IgD-negative memory B cell (primary cell): ENCODE measurements around the gene PANK2. TPM values are rescaled to one million over a fixed set of nuclear protein-coding genes. Genes with fewer than 3 reads are reported as not detected.
"Not testable (repeated sequence)": the region's sequence is repeated elsewhere in the genome, so short reads cannot be mapped to it uniquely, and the experiment has no call there.

Experiments
- H3K27ac Mint-ChIP-seq, 3 donors: one replicate each; pipeline ENCODE4 v1.8.0; 2020 to 2022; ENCODE audit warnings: mild to moderate bottlenecking in 3 of 3, mixed read lengths in 3 of 3, moderate library complexity in 1 of 3
- H3K27me3 Mint-ChIP-seq: one replicate; pipeline ENCODE4 v1.8.0; 2021; ENCODE audit warnings: mixed read lengths
- H3K36me3 Mint-ChIP-seq: one replicate; pipeline ENCODE4 v1.8.0; 2020; ENCODE audit warnings: mild to moderate bottlenecking, mixed read lengths
- H3K4me1 Mint-ChIP-seq, 3 donors: one replicate each; pipeline ENCODE4 v1.8.0; 2020 to 2022; ENCODE audit warnings: mixed read lengths in 3 of 3, mild to moderate bottlenecking in 1 of 3
- H3K4me3 Mint-ChIP-seq, 4 donors: one replicate each; pipeline ENCODE4 v1.8.0; 2020 to 2022; ENCODE audit warnings: mild to moderate bottlenecking in 4 of 4, mixed read lengths in 4 of 4, moderate library complexity in 3 of 4
- H3K9me3 Mint-ChIP-seq, 3 donors: one replicate each; pipeline ENCODE4 v1.8.0; 2020 to 2021; ENCODE audit warnings: mixed read lengths in 3 of 3, mild to moderate bottlenecking in 1 of 3
- polyA plus RNA-seq: library from polyadenylated mRNA; unstranded; fragments of 300-500 nt; fragmentation: Illumina TruSeq; gene quantifications from one replicate; pipeline ENCODE4 v1.2.3, GENCODE V29; 2021

The PANK2 gene
- polyA plus RNA-seq, 1 donor from 2014 or later = 55.9 TPM

DNA sequence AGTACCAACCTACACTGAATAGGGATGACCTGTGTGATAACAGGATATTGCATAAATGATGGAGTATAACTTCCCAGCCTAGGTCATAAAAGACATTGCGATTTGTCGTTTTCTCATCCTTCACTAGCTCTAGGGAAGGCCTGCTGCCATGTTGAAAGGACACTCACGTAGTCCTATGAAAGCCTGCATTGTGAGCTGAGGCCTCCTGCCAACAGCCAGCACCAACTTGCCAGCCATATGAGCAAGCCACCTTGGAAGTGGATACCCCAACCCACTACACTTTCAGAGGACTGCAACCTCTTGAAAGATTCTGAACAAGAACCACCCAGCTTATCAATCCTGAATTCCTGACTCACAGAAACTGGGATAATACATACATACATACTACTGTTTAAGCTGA is 3.5 kb upstream of the PANK2 start:
- Mint-ChIP-seq H3K36me3 (no peaks in the 10 kb centered on the region), H3K9me3 (no peaks in the 10 kb centered on the region), H3K4me3 (peak overlapping the region in 1 of 4 donors; percentile 86), H3K27me3 (no peaks in the 10 kb centered on the region), H3K4me1 (peaks cover 15 to 24% (median 18%) of the 10 kb centered on the region in 3 donors), H3K27ac (peak overlapping the region in 1 of 3 donors; percentile 43)

DNA sequence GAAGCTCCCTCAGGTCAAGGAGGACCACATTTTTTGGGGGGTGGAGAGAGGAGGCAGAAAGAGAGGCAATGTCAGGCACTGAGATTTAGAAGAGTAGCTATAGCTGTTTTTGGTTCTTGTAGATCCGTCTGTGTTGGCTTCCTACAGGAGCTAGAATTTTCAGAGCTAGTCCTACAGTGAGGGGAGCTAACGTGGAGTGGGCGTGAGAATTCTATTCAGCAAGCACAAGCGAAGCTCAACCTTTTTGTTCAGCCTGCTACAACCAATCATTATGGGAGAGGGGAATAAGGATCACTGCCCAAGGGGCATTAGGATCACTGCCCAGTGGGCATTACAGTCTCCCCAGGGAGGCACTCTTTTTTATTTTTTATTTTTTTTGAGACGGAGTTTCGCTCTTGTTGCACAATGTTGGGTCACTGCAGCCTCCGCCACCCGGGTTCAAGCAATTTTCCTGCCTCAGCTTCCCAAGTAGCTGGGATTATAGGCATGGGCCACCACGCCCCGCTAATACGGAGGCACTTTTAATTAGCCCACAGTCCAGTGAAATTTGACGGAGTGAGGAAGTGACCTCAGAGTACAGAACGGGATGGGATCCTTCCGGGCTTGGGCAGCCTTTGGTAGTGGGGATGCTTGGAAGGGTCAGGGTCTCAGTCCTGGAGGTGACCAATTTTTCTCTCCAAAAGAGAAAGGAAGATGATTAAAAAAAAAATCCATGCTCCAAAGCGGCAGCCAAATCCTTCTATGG is 1.1 kb upstream of the PANK2 start:
- Mint-ChIP-seq H3K4me1 (peaks cover 33 to 42% (median 36%) of the 10 kb centered on the region in 3 donors), H3K4me3 (peak overlapping the region; percentile 91 to 97 (median 94)), H3K27ac (peak overlapping the region; percentile 66 to 96 (median 92)), H3K9me3 (no peaks in the 10 kb centered on the region), H3K36me3 (no peaks in the 10 kb centered on the region), H3K27me3 (no peaks in the 10 kb centered on the region)

DNA sequence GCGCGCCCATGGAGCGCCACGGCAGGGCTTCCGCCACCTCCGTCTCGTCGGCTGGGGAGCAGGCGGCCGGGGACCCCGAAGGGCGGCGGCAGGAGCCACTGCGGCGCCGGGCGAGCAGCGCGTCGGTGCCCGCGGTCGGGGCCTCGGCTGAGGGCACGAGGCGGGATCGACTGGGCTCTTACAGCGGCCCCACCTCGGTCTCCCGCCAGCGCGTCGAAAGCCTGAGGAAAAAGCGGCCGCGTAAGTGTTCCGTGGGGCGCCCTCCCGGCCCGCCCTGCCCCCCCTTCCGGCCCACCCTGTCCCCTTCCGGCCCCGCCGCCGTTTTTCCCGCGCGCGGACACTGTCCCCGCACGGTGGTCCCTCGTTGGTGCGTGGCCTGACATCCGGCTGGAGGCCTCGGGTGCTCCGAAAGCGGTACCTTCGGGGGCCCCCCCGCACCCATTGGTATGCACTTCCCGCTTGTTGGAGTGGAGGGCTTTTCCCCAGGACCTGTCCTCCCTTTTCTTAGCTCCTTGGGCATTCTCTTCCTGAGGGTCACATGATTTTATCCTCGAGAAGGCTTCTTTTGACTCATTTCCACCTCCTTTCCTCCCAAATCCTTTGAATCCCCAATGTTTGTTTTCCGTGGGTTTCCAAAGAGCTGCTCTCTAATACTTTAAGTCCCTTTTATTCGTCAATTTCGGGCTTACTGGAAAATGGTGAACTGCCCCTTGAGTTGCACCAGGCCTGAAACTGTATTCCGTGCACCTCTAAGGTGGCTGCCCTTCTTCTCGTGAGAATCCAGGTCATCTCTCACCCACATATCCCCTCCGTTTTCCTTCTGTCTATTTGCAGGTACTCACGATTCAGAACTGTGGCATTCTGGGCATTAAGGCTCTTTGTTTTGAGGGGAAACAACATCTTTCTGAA is 556 bp downstream of the PANK2 start:
- peak overlapping the region; percentile 98 to 99 (median 98) for H3K4me3 Mint-ChIP-seq
- peaks cover under 1% of the 10 kb centered on the region for H3K36me3 Mint-ChIP-seq
- H3K27ac Mint-ChIP-seq = peak overlapping the region; percentile 96 to 97 (median 96)
- no peaks in the 10 kb centered on the region for H3K27me3 Mint-ChIP-seq
- H3K4me1 Mint-ChIP-seq = peaks cover 42 to 51% (median 43%) of the 10 kb centered on the region in 3 donors
- H3K9me3 Mint-ChIP-seq = no peaks in the 10 kb centered on the region

DNA sequence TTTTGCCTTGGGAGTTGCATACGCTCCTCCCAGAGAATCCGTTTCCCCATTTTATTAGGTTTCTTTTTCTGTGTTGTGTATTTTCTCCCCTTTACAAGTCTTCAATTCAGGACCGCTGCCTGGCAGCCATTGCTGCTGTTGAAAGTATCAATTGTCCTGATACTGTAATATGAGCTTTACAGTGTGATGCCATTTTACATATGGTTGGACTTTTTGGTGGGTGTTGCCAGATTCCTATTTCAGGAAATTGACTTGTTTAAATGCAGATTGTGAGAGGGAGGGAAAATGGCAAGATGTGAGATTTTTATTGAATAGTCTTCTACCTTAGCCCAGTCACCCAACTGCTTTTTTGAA is 1.2 kb downstream of the PANK2 start:
- Mint-ChIP-seq H3K27me3 (no peaks in the 10 kb centered on the region), H3K9me3 (no peaks in the 10 kb centered on the region), H3K36me3 (peaks cover 2% of the 10 kb centered on the region), H3K4me3 (peak overlapping the region; percentile 98 to 99 (median 98)), H3K27ac (peak overlapping the region; percentile 95 to 97 (median 96)), H3K4me1 (peaks cover 44 to 55% (median 48%) of the 10 kb centered on the region in 3 donors)

DNA sequence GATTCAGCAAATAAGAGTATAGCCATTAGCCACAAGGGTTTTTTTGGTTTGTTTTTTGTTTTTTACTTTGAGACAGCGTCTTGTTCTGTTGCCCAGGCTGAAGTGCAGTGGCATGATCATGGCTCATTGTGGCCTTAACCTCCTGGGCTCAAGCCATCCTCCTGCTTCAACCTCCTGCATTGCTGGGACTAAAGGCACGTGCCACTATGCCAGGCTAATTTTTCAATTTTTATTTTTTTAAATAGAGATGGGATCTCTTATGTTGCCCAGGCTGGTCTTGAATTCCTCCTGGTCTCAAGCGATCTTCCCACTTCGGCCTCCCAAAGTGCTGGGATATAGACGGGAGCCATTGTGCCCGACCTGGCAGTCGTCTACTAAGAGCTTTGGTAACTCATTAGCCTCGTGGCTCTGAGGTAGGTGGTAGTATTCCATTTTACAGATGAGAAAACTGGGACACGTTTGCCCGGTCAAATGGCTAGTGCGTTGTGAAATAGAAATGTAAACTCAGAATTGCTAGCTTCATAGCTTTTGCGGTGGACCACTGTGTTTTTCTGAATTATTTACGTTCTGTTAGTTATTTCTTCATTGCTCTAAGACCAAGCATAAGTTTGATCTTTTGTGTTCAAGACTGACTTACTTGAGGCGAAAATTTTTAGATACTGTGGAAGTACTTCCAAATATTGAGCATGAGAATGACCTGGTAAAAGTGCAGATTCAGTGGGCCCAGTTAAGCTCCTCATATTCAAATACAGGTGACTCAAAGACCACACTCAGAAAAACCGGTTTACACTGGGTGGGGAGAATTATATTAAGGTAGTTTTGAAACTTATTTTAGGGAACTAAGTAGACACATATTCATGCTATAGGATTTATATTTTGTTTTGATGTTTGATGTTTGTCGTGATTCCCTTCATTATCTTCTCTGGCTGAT is 2.1 kb downstream of the PANK2 start:
- Mint-ChIP-seq H3K9me3 (no peaks in the 10 kb centered on the region), H3K27ac (peak overlapping the region; percentile 95 to 97 (median 96)), H3K4me1 (peaks cover 48 to 59% (median 53%) of the 10 kb centered on the region in 3 donors), H3K27me3 (no peaks in the 10 kb centered on the region), H3K4me3 (peak overlapping the region; percentile 98 to 99 (median 98)), H3K36me3 (peaks cover 2% of the 10 kb centered on the region)

DNA sequence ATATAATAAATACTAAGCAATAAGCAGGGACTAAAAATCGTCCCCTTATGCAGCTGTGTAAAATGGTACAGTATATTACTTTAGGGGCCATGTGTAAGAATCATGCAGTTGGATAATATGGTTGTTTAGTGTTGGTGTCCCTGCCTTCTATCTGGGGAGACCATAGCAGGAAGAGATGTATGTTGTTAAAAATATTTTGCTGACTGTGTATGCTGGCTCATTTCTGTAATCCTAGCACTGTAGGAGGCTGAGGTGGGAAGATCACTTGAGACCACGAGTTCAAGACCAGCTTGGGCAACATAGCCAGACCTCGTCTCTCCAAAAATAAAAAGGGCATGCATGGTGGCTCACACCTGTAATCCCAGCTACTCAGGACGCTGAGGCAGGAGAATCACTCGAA is 5.6 kb downstream of the PANK2 start:
- Mint-ChIP-seq H3K4me3 (peak overlapping the region; percentile 3 to 65 (median 28)), H3K27me3 (no peaks in the 10 kb centered on the region), H3K9me3 (no peaks in the 10 kb centered on the region), H3K36me3 (peaks cover 2% of the 10 kb centered on the region), H3K27ac (peak overlapping the region; percentile 12 to 48 (median 18)), H3K4me1 (peaks cover 54 to 62% (median 55%) of the 10 kb centered on the region in 3 donors)

DNA sequence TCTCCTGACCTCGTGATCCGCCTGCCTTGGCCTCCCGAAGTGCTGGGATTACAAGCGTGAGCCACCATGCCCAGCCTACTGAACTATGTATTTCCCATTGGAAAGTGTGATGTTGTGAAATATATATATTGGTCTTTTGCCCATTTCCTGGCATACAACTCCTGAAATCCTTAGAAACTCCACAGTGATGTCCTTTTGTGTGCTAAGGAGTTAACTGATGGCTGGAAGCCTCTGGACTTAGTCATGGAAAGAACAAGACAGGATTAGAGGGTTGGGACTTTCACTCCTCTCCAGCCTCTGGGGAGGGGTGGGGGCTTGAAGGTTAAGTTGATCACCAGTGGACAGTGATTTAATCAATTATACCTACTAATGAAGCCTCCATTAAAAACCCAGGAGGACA is 7.1 kb downstream of the PANK2 start:
- Mint-ChIP-seq H3K27me3 (no peaks in the 10 kb centered on the region), H3K4me3 (peak overlapping the region in 2 of 4 donors; percentile 74 to 86), H3K27ac (peak overlapping the region in 1 of 3 donors; percentile 58), H3K4me1 (peaks cover 54 to 61% (median 55%) of the 10 kb centered on the region in 3 donors), H3K36me3 (peaks cover 6% of the 10 kb centered on the region), H3K9me3 (no peaks in the 10 kb centered on the region)

DNA sequence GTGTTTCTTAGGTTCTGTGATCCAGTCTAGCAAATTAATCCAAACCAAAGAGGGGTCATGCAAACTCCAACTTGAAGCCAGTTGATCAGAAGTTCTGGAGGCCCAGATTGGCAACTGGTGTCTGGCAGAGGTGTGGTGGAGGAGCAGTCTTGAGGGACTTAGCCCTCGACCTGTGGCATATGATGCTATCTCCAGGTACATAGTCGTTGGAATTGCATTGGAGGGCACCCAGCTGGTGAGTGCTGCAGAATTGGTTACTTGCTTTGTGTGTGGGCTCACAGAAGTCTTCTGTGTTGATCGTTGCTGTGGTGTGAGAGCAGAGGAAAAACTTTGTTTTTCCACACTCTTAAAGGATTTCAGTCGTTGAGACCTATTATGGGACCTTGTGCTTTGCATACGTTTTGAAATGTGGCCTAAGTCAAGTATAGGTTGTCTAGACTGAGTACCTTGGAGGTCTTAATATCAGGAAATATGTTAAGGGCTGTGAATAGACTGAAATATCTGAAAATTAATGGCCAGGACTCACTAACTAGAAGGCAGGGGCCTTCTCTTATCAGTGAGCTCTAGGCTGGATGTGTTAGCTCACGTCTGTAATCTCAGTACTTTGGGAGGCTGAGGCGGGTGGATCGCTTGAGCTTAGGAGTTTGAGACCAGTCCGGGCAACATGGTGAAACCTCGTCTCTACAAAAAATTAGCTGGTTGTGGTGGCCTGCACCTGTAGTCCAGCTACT is 7.8 kb downstream of the PANK2 start:
- Mint-ChIP-seq H3K4me3 (peak overlapping the region; percentile 2 to 86 (median 58)), H3K9me3 (no peaks in the 10 kb centered on the region), H3K4me1 (peaks cover 54 to 61% (median 55%) of the 10 kb centered on the region in 3 donors), H3K27me3 (no peaks in the 10 kb centered on the region), H3K27ac (peak overlapping the region; percentile 12 to 90 (median 82)), H3K36me3 (peaks cover 6% of the 10 kb centered on the region)

DNA sequence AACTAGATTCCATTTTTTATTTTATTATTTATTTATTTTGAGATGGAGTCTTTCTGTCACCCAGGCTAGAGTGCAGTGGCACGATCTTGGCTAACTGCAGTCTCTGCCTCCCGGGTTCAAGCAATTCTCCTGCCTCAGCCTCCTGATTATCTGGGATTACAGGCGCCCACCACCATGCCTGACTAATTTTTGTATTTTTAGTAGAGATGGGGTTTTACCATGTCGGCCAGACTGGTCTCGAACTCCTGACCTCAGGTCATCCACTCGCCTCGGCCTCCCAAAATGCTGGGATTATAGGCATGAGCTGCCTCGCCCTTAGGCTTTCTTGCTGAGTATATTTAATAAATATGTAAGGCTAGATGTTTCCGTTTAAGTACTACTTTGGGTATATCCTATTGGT is 9.0 kb downstream of the PANK2 start:
- peaks cover 52 to 62% (median 53%) of the 10 kb centered on the region in 3 donors for H3K4me1 Mint-ChIP-seq
- H3K36me3 Mint-ChIP-seq, H3K9me3 Mint-ChIP-seq, H3K27me3 Mint-ChIP-seq: not testable (repeated sequence)
- H3K4me3 Mint-ChIP-seq = peak overlapping the region in 1 of 4 donors; percentile 55
- H3K27ac Mint-ChIP-seq = peak overlapping the region in 1 of 3 donors; percentile 90

DNA sequence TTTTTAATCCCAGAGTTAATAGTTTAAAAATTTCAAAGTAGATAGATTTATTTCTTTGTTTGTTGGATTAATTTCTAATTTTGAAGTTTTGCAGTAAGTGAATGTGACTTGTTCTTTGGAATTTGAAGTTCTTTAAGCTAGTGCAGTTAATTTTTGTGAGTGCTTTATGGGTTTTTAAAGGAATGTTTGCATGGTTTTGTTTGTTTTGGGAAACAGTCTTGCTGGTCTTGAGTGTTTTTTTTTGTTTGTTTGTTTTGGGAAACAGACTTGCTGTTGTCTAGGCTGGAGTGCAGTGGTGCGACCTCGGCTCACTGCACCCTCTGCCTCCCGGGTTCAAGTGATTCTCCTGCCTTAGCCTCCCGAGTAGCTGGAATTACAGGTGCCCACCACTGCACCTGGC is 9.5 kb downstream of the PANK2 start:
- Mint-ChIP-seq H3K9me3 (no peaks in the 10 kb centered on the region), H3K27me3 (no peaks in the 10 kb centered on the region), H3K36me3 (peaks cover 6% of the 10 kb centered on the region), H3K4me1 (peaks cover 48 to 58% (median 50%) of the 10 kb centered on the region in 3 donors), H3K27ac (no peak overlapping the region), H3K4me3 (peak overlapping the region in 2 of 4 donors; percentile 55 to 63)

DNA sequence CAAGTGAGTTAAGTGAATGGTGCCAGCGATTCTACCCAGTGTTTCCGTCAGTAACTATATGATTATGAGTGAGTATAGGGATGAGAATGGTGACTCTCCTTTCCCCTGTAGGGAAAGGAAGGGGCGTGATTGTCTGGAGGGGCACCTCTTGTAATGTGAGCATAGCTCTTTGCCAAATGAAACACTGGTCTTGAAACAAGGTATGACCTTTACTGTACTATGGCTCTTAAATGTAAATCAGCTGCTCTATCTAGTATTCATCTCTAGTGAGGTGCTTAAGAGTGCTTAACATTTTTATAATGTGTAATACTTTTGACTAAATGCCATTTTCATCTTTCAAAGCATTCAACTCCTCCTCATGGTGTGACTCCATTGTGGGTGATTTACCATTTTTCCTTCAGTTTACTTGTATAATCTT is 11.0 kb downstream of the PANK2 start:
- Mint-ChIP-seq H3K27me3 (no peaks in the 10 kb centered on the region), H3K9me3 (no peaks in the 10 kb centered on the region), H3K4me1 (peaks cover 48 to 56% (median 51%) of the 10 kb centered on the region in 3 donors), H3K27ac (peak overlapping the region in 2 of 3 donors; percentile 50 to 79), H3K36me3 (peaks cover 3% of the 10 kb centered on the region), H3K4me3 (peak overlapping the region; percentile 4 to 79 (median 71))

DNA sequence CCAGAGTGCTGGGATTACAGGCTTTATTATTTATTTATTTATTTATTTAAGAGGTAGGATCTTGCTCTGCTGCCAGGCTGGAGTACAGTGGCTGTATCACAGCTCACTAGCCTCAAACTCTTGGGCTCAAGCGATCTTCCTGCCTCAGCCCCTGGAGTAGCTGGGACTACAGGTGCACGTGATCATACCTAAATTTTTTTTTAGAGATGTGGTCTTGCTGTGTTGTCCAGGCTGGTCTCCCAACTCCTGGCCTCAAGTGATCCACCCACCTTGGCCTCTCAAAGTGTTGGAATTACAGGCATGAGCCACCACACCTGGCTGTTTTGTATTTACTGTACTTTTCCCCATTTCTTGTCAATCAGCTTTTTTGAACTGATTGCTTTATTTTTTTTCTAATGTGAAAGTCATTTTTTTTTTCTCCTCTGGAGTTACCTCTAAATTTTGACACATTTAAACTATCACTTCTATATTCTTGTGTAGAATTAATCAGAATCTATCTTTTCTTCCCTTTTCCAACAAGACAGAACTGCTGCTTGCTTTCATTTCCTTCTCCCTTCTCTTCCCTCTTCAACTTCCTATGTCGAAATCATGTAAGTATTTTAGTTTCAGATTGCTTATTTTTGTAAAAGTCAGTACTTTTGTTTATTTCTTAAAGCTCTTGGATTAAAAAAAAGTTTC is 12.0 kb downstream of the PANK2 start:
- H3K4me3 Mint-ChIP-seq = peak overlapping the region; percentile 9 to 77 (median 46)
- peaks cover 3% of the 10 kb centered on the region for H3K36me3 Mint-ChIP-seq
- H3K4me1 Mint-ChIP-seq = peaks cover 42 to 52% (median 48%) of the 10 kb centered on the region in 3 donors
- H3K9me3 Mint-ChIP-seq = no peaks in the 10 kb centered on the region
- peak overlapping the region; percentile 71 to 76 (median 74) for H3K27ac Mint-ChIP-seq
- no peaks in the 10 kb centered on the region for H3K27me3 Mint-ChIP-seq

DNA sequence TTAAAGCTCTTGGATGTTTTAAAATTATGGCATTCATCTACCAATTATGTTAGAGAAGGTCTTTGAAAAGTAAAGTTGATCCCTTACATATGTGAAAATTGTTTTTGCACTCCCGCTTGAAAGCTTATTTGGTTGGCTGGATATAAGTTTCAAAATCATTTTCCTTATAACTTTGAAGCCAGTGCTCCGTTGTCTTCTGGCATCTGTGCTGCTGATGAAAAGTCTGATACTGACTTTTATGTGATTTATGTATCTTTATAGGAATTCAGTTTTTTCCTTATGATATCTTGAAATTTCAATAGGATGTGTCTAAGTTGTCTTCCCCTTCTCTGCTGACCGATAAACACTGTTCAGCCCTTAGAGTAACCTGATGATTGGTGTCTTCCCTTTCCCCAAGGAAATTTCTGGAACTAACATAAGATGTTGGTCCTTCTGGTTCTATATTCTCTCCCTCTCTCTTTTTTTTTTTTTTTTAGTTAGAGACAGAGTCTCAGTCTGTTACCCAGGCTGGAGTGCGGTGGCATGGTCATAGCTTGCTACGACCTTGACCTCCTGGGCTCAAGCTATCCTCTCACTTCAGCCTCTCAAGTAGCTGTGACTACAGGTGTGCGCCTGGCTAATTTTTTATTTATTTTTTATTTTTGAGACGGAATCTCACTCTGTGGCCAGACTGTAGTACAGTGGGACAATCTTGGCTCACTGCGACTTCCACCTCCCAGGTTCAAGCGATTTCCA is 12.7 kb downstream of the PANK2 start:
- Mint-ChIP-seq H3K9me3 (no peaks in the 10 kb centered on the region), H3K27ac (peak overlapping the region; percentile 71 to 76 (median 74)), H3K4me1 (peaks cover 43 to 54% (median 50%) of the 10 kb centered on the region in 3 donors), H3K36me3 (peaks cover 3% of the 10 kb centered on the region), H3K27me3 (no peaks in the 10 kb centered on the region), H3K4me3 (peak overlapping the region; percentile 9 to 77 (median 46))
